PC-9 (cell line): Measurements from ENCODE around the gene PLA2G3.

ENCODE experiments used
- CTCF ChIP-seq: fragments of 200-600 bp; sonication (generic); conservative IDR thresholded peaks from 2 replicates; pipeline ENCODE4 v1.6.1; 2017; ENCODE audit warnings: mixed run types, antibody characterized with exemption, mild to moderate bottlenecking, moderate library complexity
- EZH2 ChIP-seq: fragments of 200-600 bp; sonication (generic); IDR thresholded peaks from 2 replicates; pipeline ENCODE4 v1.8.0; 2017; ENCODE audit warnings: antibody characterized with exemption, low read depth

- no peak for TF ChIP-seq CTCF
- no peak for TF ChIP-seq EZH2
These were observed 37.2 kb downstream of the PLA2G3 start for GRCh38 chr22:31103111-31103510.
